Activated CD4-positive, alpha-beta T cell treated with anti-CD3 and anti-CD28 coated beads, Interleukin-2, amount 50 U/mL, for 1 hour (primary cell): Measurements from ENCODE around the gene HELZ.
"Not testable (repeated sequence)": the region's sequence is repeated elsewhere in the genome, so short reads cannot be mapped to it uniquely, and the experiment has no call there.

Experiments used
- DNase-seq: peaks from one replicate; pipeline ENCODE4 v3.0.0-alpha.2; 2020

The HELZ gene

GRCh38 chr17:67047382-67047781 lies 197.6 kb downstream of the HELZ start:
- no peak for DNase-seq

GRCh38 chr17:67046398-67046797 lies 198.6 kb downstream of the HELZ start:
- DNase-seq: no peak

- DNase-seq: no peak
Observed at GRCh38 chr17:67044940-67045339, 200.1 kb downstream of the HELZ start.

- DNase-seq: no peak
Observed at GRCh38 chr17:67044016-67044772, 200.8 kb downstream of the HELZ start, which contains the start of gene CACNG1. TSS of gene CACNG1 (plus strand) at chr17:67044554. CDS start at chr17:67044661, 107 bp downstream.

- DNase-seq: no peak
Observed at GRCh38 chr17:67043283-67043682, 201.7 kb downstream of the HELZ start.

- no peak for DNase-seq
Observed at GRCh38 chr17:67041941-67042899, 202.8 kb downstream of the HELZ start.

GRCh38 chr17:67041531-67041930 lies 203.5 kb downstream of the HELZ start:
- no peak for DNase-seq

GRCh38 chr17:67041119-67041518 lies 203.9 kb downstream of the HELZ start:
- not testable (repeated sequence) for DNase-seq

GRCh38 chr17:67040652-67041051 lies 204.3 kb downstream of the HELZ start:
- DNase-seq: no peak

DNA sequence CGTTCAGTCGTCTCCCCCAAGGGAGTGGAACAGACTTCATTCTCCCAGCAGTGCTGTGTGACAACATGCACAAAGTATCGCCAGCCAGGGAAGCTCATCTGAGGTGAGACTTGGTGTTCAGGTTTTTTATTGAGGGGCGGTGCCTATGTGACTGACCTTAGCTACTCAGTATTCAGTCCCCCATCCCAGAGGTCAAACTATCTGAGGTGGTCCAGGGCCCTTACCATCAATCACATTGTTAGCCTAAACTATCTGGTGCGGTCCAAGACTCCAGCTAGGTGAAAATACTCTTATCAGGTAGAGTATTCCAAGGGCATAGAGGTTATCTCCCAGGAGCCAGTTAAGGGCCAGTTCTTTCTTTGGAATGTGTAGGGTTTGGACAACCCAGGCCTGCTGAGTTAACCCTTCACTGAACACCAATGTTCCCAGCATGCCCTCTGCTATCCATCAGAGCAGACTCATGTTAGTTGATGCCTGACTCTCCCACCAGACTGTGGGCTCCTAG lies 206.1 kb downstream of the HELZ start:
- no peak for DNase-seq

GRCh38 chr17:67035131-67036083 lies 209.6 kb downstream of the HELZ start:
- DNase-seq: no peak

- DNase-seq: no peak
Observed at GRCh38 chr17:67033613-67034012, 211.4 kb downstream of the HELZ start.

GRCh38 chr17:67032985-67033384 lies 212.0 kb downstream of the HELZ start:
- DNase-seq: no peak

DNA sequence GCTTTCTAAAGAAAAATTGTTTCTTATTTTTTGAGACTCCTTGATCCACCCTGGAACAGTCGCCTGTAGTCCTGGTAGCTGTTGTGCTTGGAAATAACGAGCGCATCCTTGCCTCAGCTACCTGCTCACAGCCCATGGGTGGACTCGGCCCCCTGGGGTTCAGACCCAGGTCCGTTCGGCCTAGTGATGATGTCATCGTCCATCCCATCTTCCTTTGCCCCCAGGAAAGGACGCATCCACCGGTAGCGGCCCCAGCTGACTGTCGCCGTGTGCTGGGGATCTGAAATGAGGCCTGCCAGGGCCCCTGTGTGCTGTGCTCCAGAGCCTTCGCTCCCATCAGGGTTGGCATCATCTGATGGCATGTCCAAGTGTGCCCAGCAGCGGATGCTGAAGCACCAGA lies 212.6 kb downstream of the HELZ start:
- DNase-seq: no peak

DNA sequence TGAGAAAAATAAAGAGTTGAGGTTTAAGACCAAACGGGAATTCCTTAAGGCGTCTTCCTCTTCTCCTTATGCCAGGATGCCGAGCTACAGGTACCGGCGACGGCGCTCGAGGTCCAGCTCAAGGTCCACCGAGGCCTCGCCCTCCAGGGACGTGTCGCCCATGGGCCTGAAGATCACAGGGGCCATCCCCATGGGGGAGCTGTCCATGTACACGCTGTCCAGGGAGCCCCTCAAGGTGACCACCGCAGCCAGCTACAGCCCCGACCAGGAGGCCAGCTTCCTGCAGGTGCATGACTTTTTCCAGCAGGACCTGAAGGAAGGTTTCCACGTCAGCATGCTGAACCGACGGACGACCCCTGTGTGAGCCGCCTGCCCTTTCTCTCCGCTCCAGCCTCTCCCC lies 214.4 kb downstream of the HELZ start:
- DNase-seq: no peak

GRCh38 chr17:67027031-67027628 lies 217.9 kb downstream of the HELZ start:
- DNase-seq: no peak

DNA sequence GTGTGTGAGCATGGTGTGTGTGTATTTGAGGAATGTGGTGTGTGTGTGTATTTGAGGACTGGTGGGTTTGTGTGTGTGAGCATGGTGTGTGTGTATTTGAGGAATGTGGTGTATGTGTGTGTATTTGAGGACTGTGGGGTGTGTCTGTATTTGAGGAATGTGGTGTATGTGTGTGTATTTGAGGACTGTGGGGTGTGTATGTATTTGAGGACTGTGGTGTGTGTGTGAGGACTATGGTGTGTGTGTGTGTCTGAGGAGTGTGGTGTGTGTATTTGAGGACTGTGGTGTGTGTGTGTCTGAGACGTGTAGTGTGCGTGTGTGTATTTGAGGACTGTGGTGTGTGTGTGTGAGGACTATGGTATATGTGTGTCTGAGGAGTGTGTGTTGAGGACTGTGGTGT lies 218.7 kb downstream of the HELZ start:
- DNase-seq: no peak

GRCh38 chr17:67025216-67025792 lies 219.7 kb downstream of the HELZ start:
- DNase-seq: no peak

DNA sequence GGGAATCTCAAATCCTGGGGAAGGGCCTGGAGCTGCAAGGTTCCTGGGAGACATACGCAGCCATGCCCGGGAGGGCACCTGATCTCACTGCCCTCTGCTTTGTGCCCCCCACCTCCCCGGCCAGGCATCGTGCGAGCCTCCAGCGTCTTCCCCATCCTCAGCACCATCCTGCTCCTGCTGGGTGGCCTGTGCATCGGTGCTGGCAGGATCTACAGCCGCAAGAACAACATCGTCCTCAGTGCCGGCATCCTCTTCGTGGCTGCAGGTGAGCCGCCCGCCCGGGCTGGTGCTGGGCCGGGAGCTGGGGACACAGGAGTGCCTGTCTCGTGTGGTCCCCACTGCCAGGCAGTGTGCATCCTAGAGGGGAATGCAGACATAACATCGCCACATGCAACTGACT lies 220.3 kb downstream of the HELZ start:
- DNase-seq: no peak

GRCh38 chr17:67022451-67022810 lies 222.6 kb downstream of the HELZ start:
- DNase-seq: no peak

DNA sequence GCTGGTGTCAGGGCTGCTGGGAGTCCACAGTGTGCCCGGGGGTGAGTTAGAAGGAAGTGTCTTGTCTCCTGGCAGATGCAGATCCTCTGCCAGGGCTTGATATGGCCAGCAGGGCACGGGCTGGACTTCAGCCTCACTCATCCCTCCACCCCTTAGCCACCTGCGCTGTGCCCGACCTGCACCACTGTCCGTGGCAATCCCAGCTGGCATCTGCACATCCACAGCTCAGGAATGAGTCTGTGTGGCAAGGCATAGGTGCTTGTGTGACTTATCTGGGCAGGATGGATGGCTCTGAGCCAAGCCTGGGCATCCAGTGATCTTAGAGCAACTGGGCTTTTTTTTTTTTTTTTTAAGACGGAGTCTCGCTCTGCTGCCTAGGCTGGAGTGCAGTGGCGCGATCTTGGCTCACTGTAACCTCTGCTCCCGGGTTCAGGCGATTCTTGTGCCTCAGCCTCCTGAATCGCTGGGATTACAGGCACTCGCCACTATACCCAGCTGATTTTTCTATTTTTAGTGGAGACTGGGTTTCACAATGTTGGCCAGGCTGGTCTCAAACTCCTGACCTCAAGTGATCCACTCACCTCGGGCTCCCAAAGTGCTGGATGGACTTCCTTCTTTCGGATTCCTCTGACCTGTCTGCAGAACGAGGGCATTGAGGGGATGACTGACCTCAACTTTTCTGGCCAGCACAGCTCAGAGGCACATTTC lies 223.1 kb downstream of the HELZ start:
- no peak for DNase-seq
